Activated CD8-positive, alpha-beta T cell treated with anti-CD3 and anti-CD28 coated beads for 36 hours (primary cell): ENCODE data around the gene CTCF. TPM values are rescaled to one million over a fixed set of nuclear protein-coding genes. Genes with fewer than 3 reads are reported as not detected.
A peak's percentile ranks its signal among the peaks of the same experiment; 100 is the strongest.

Experiments used
- ATAC-seq: fragments of 200-7000 bp; cut with Tn5 transposase; one replicate; pipeline ENCODE4 v1.10.0; 2021; ENCODE audit warnings: mild to moderate bottlenecking, moderate library complexity
- CTCF ChIA-PET: fragments of 350-600 bp; sonication (Branson Sonifier 250); formaldehyde crosslinking; loops from one replicate; lab custom pipeline; 2021; ENCODE audit warnings: antibody characterized with exemption; lab: Charles Lee
- POLR2A ChIA-PET: fragments of 350-600 bp; sonication (Branson Sonifier 250); formaldehyde crosslinking; loops from one replicate; lab custom pipeline; 2021; ENCODE audit warnings: antibody characterized with exemption; lab: Charles Lee
- DNase-seq: peaks from one replicate; pipeline ENCODE4 v3.0.0-alpha.2; 2020
- H3K27ac Mint-ChIP-seq: one replicate; pipeline ENCODE4 v1.8.0; 2021; ENCODE audit warnings: mild to moderate bottlenecking, mixed read lengths
- H3K27me3 Mint-ChIP-seq: one replicate; pipeline ENCODE4 v1.8.0; 2021; ENCODE audit warnings: mixed read lengths
- H3K36me3 Mint-ChIP-seq: one replicate; pipeline ENCODE4 v1.8.0; 2021; ENCODE audit warnings: low read depth, mixed read lengths
- H3K4me1 Mint-ChIP-seq: one replicate; pipeline ENCODE4 v1.8.0; 2021; ENCODE audit warnings: low read depth, mixed read lengths
- H3K4me3 Mint-ChIP-seq: one replicate; pipeline ENCODE4 v1.8.0; 2021; ENCODE audit warnings: mild to moderate bottlenecking, moderate library complexity, mixed read lengths
- H3K9me3 Mint-ChIP-seq: one replicate; pipeline ENCODE4 v1.8.0; 2021; ENCODE audit warnings: mixed read lengths
- intact Hi-C: fragments of 100-400 bp; cut with micrococcal nuclease; formaldehyde crosslinking; loops from one replicate; pipeline ENCODE4 v1.10.0; 2022
- total RNA-seq, 2 experiments: library from RNA; stranded (reverse); gene quantifications; one replicate each; pipeline ENCODE4 v1.2.3, GENCODE V29; 2021
- TF ChIP-seq, protein P1 (sequence below): fragments of 200-600 bp; IDR thresholded peaks from one replicate; pipeline ENCODE4 v1.8.0; 2022; ENCODE audit warnings: antibody characterized with exemption, mild to moderate bottlenecking

CTCF gene
- total RNA-seq, 2 experiments from 2014 or later = 47.4 to 50.6 TPM

DNA sequence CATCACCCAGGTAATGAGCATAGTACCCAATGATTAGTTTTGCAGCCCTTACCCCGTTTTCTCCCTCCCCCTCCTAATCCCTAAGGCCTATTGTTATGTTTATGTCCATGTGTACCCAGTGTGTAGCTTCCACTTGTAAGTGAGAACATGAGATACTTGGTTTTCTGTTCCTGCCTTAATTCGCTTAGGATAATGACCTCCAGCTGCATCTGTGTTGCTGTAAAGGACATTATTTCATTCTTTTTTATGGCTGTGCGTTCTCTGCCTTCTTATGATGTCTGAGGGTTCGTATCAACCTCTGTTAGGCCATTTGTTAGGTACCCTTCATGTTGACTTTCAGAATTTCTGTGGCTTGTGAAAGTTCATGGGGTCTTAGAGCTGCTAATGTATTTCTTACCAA is 31.0 kb downstream of the CTCF start:
- intact Hi-C loops = no loop called here
- Mint-ChIP-seq H3K4me1 (peaks cover 33% of the 10 kb centered on the region), H3K9me3 (no peaks in the 10 kb centered on the region), H3K27me3 (no peaks in the 10 kb centered on the region), H3K36me3 (peaks cover 6% of the 10 kb centered on the region), H3K27ac (no peak overlapping the region), H3K4me3 (no peak overlapping the region)
- POLR2A ChIA-PET = no interaction called here
- TF ChIP-seq, protein P1, sequence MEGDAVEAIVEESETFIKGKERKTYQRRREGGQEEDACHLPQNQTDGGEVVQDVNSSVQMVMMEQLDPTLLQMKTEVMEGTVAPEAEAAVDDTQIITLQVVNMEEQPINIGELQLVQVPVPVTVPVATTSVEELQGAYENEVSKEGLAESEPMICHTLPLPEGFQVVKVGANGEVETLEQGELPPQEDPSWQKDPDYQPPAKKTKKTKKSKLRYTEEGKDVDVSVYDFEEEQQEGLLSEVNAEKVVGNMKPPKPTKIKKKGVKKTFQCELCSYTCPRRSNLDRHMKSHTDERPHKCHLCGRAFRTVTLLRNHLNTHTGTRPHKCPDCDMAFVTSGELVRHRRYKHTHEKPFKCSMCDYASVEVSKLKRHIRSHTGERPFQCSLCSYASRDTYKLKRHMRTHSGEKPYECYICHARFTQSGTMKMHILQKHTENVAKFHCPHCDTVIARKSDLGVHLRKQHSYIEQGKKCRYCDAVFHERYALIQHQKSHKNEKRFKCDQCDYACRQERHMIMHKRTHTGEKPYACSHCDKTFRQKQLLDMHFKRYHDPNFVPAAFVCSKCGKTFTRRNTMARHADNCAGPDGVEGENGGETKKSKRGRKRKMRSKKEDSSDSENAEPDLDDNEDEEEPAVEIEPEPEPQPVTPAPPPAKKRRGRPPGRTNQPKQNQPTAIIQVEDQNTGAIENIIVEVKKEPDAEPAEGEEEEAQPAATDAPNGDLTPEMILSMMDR = no peak
- no peak for DNase-seq
- no peak for ATAC-seq
- CTCF ChIA-PET = interaction anchor here (0.6 to 4.2 kb wide), 4 partner anchors 26 to 80 kb away, joined by 4 to 14 read pairs (median 10); no protein-coding TSS in a partner anchor

DNA sequence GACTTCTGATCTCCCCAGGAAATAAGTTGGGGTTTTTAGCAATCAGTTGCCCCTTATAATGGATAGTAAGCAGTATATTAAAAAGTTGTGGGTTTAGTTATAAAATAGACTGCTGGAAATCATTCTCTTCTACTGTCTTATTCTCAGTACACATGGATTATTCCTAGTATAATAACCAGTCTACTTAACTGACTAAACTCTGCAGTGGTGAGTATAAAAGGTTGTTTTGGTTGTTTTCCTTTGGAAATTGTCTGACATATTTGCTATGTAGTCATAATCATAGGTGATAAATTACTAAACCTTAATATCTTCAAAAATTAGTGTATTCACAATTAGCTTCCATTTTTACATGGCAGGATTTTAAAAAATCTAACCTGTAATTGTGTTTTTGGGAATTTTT is 31.4 kb downstream of the CTCF start:
- TF ChIP-seq, protein P1 = no peak
- no peaks in the 10 kb centered on the region for H3K27me3 Mint-ChIP-seq
- H3K9me3 Mint-ChIP-seq = no peaks in the 10 kb centered on the region
- H3K4me1 Mint-ChIP-seq = peaks cover 33% of the 10 kb centered on the region
- H3K27ac Mint-ChIP-seq = no peak overlapping the region
- CTCF ChIA-PET = interaction anchor here (0.6 to 4.2 kb wide), 4 partner anchors 26 to 79 kb away, joined by 4 to 14 read pairs (median 10); no protein-coding TSS in a partner anchor
- no peak overlapping the region for H3K4me3 Mint-ChIP-seq
- intact Hi-C loops = no loop called here
- ATAC-seq (no peak), DNase-seq (no peak)
- H3K36me3 Mint-ChIP-seq = peaks cover 4% of the 10 kb centered on the region
- POLR2A ChIA-PET = no interaction called here

DNA sequence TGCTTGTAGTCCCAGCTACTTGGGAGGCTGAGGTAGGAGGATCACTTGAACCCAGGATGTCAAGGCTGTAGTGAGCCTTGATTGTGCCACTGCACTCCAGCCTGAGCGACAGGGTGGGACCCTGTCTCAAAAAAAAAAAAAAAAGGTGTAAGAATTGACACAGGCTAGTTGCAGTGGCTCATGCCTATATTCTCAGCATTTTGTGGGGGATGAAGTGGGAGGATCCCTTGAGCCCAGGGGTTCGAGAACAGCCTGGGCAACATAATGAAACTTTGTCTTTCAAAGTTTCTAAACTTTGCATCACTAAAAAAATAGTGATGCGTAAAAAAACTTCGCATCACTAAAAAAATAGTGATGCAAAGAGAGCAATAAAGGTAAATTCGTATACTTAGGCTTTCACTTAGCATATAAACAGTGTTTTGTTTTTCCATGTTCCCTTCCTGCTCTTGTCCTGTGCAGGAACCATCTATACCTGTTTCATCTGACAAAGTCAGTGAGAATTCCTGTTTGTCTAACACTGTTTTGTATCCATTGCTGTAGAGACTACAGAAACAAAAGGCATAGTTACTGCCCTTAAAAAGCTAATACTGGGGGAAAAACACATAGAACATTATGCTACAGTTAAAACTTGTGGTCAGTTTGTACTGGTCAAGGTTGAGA is 32.1 kb downstream of the CTCF start:
- peak overlapping the region; percentile 61 for H3K27ac Mint-ChIP-seq
- intact Hi-C loops = no loop called here
- peaks cover 4% of the 10 kb centered on the region for H3K36me3 Mint-ChIP-seq
- ChIA-PET CTCF (interaction anchor here (1.1 to 4.2 kb wide), 7 partner anchors 10 to 73 kb away, joined by 4 to 14 read pairs (median 9); no protein-coding TSS in a partner anchor), POLR2A (interaction anchor here (0.7 to 1.2 kb wide), 2 partner anchors 10 to 32 kb away, joined by 3 to 4 read pairs; partner anchors contain the start of gene CTCF)
- ATAC-seq (no peak), DNase-seq (no peak)
- H3K9me3 Mint-ChIP-seq = no peaks in the 10 kb centered on the region
- H3K4me3 Mint-ChIP-seq = no peak overlapping the region
- no peaks in the 10 kb centered on the region for H3K27me3 Mint-ChIP-seq
- TF ChIP-seq, protein P1 = no peak
- H3K4me1 Mint-ChIP-seq = peaks cover 35% of the 10 kb centered on the region

DNA sequence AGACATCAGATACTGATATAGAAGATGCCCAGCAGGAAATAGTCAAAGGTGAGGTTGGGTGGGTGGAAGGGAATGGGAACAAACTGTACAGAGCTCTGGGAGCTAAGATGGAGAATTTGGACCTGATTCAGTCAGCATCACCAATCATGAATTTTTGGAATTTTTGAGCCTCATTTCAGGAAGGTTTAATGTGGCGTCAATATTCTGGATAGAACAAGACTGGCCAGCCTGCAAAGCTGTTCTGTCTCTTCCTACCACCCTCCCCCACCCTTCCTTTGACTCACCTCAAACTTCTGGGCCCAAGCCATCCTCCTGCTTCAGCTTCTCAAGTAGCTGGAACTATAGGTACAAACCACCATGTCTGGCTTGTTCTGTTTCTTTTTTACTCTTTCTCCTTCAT is 32.6 kb downstream of the CTCF start:
- intact Hi-C loops = no loop called here
- ATAC-seq (no peak), DNase-seq (peak; percentile 21)
- Mint-ChIP-seq H3K9me3 (no peaks in the 10 kb centered on the region), H3K36me3 (peaks cover 4% of the 10 kb centered on the region), H3K27me3 (no peaks in the 10 kb centered on the region), H3K4me1 (peaks cover 39% of the 10 kb centered on the region), H3K4me3 (no peak overlapping the region), H3K27ac (peak overlapping the region; percentile 61)
- CTCF ChIA-PET = interaction anchor here (1.1 to 4.2 kb wide), 6 partner anchors 9 to 74 kb away, joined by 4 to 14 read pairs (median 6); no protein-coding TSS in a partner anchor
- POLR2A ChIA-PET = interaction anchor here (0.7 to 1.2 kb wide), 2 partner anchors 11 to 33 kb away, joined by 3 to 4 read pairs; partner anchors contain the start of gene CTCF
- TF ChIP-seq, protein P1 = no peak

DNA sequence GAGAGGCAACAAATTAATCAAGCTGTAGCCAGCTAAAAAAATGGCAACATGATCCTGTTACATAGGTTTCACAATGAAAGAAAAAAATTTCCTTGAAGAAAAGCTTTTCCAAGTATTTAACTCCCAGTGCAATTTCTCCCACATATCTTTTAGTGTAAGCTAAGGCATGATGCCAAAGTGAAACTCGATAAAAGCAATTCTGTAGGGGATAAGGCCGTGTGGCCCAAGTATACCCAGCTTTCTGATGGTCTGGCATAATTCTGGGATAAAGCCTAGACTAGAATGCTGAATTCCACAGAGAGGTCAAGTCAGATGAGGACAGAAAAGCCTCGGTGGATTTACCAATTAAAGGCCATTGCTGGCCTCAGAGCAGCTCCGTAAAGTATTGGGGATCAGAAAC is 36.2 kb downstream of the CTCF start:
- no peak overlapping the region for H3K4me3 Mint-ChIP-seq
- TF ChIP-seq, protein P1 = no peak
- H3K27ac Mint-ChIP-seq = no peak overlapping the region
- H3K36me3 Mint-ChIP-seq = peaks cover 3% of the 10 kb centered on the region
- peaks cover 38% of the 10 kb centered on the region for H3K4me1 Mint-ChIP-seq
- no peaks in the 10 kb centered on the region for H3K9me3 Mint-ChIP-seq
- CTCF ChIA-PET = interaction anchor here (0.9 to 4.2 kb wide), 3 partner anchors 36 to 78 kb away, joined by 3 to 17 read pairs (median 3); partner anchors contain the start of gene CTCF
- no peak for ATAC-seq
- H3K27me3 Mint-ChIP-seq = no peaks in the 10 kb centered on the region
- POLR2A ChIA-PET = no interaction called here
- DNase-seq = no peak
- intact Hi-C loops = no loop called here
